Measurements from ENCODE around the gene GRID2. TPM values are rescaled to one million over a fixed set of nuclear protein-coding genes. Genes with fewer than 3 reads are reported as not detected.

GRID2 gene
- total and polyA plus RNA-seq, 2 experiments from 2014 or later, result 0.12 TPM; not detected in 1

GRCh38 chr4:92333016-92333415 is 29.2 kb downstream of the GRID2 start:
- Histone ChIP-seq H3K27me3 (no peaks in the 10 kb centered on the region), H3K36me3 (no peaks in the 10 kb centered on the region), H3K4me1 (ENCODE audit: low read depth) (peaks cover 10% of the 10 kb centered on the region), H3K27ac (no peak overlapping the region), H3K4me3 (no peak overlapping the region), H3K9me3 (ENCODE audit: low read depth) (no peaks in the 10 kb centered on the region)
- TF ChIP-seq CTCF (IDR thresholded peaks at IDR 0.05; ENCODE audit: low read depth, low read length), result no peak
- DNase-seq (ENCODE audit: low read depth in 1 of 2, low spot score in 1 of 2), result peak in 1 of 2 donors; percentile 10

GRCh38 chr4:92334716-92335350 is 31.1 kb downstream of the GRID2 start:
- Histone ChIP-seq H3K4me3 (no peak overlapping the region), H3K4me1 (ENCODE audit: low read depth) (no peaks in the 10 kb centered on the region), H3K36me3 (no peaks in the 10 kb centered on the region), H3K9me3 (ENCODE audit: low read depth) (no peaks in the 10 kb centered on the region), H3K27ac (no peak overlapping the region), H3K27me3 (no peaks in the 10 kb centered on the region)
- TF ChIP-seq CTCF (IDR thresholded peaks at IDR 0.05; ENCODE audit: low read depth, low read length), result no peak
- peak in 1 of 2 donors; percentile 66 for DNase-seq (ENCODE audit: low read depth in 1 of 2, low spot score in 1 of 2)

GRCh38 chr4:92339676-92340075 is 35.9 kb downstream of the GRID2 start:
- H3K27ac ChIP-seq, result no peak overlapping the region
- no peak overlapping the region for H3K4me3 ChIP-seq
- DNase-seq (ENCODE audit: low read depth in 1 of 2, low spot score in 1 of 2), result peak in 1 of 2 donors; percentile 22
- H3K36me3 ChIP-seq, result no peaks in the 10 kb centered on the region
- no peak for TF ChIP-seq CTCF (IDR thresholded peaks at IDR 0.05; ENCODE audit: low read depth, low read length)
- H3K27me3 ChIP-seq, result no peaks in the 10 kb centered on the region
- no peaks in the 10 kb centered on the region for H3K4me1 ChIP-seq (ENCODE audit: low read depth)
- H3K9me3 ChIP-seq (ENCODE audit: low read depth), result no peaks in the 10 kb centered on the region

DNA sequence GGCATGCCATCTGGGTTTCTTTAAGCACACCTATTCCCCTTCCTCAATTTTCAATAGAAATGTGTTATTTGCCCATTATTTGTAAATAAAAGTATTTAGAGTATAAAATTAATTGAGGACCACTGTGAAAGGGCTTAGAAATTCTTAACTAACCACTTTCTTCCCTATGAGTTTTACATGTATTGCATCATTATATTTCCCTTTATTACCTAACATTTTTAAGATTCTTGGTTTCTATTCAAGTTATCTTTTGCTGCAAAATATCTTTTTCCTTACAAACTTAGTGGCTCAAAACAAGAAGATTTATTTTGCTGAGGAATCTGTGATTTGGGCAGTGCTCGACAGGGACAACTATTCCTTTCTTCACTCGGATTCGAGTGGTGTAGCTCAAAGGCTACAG is 40.5 kb downstream of the GRID2 start:
- H3K27me3 ChIP-seq, result no peaks in the 10 kb centered on the region
- no peak for DNase-seq (ENCODE audit: low read depth in 1 of 2, low spot score in 1 of 2)
- no peak overlapping the region for H3K27ac ChIP-seq
- no peak for TF ChIP-seq CTCF (IDR thresholded peaks at IDR 0.05; ENCODE audit: low read depth, low read length)
- H3K4me3 ChIP-seq, result no peak overlapping the region
- H3K4me1 ChIP-seq (ENCODE audit: low read depth), result no peaks in the 10 kb centered on the region
- no peaks in the 10 kb centered on the region for H3K36me3 ChIP-seq
- no peaks in the 10 kb centered on the region for H3K9me3 ChIP-seq (ENCODE audit: low read depth)

DNA sequence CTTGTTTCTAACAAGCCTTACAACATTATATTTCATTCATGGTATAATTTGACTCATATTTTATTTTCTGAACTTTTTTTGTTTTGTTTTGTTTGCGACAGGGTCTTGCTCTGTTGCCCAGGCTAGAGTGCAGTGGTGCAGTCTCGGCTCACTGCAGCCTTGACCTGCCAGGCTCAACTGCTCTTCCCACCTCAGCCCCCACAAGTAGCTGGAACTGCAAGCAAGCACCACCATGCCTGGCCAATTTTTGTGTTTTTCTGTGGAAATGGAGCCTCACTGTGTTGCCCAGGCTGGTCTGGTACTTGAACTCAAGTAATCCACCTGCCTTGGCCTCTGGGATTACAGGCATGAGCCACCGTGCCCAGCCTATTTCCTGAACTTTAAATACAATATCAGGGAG is 42.5 kb downstream of the GRID2 start:
- Histone ChIP-seq H3K4me1 (ENCODE audit: low read depth) (no peaks in the 10 kb centered on the region), H3K27me3 (no peaks in the 10 kb centered on the region), H3K9me3 (ENCODE audit: low read depth) (no peaks in the 10 kb centered on the region), H3K27ac (no peak overlapping the region), H3K36me3 (no peaks in the 10 kb centered on the region), H3K4me3 (no peak overlapping the region)
- TF ChIP-seq CTCF (IDR thresholded peaks at IDR 0.05; ENCODE audit: low read depth, low read length), result no peak
- no peak for DNase-seq (ENCODE audit: low read depth in 1 of 2, low spot score in 1 of 2)

All from cardiac muscle cell (in vitro differentiated cells and primary cell).